GM21367 (cell line): ENCODE measurements around the gene PDIA5.

Source experiments
- ATAC-seq: cut with Tn5 transposase; IDR thresholded peaks from one replicate; pipeline ENCODE4 v1.9.1; 2021; ENCODE audit not compliant: unreplicated experiment

PDIA5 gene

GRCh38 chr3:123159926-123160635 lies 93.3 kb downstream of the PDIA5 start:
- no peak for ATAC-seq

- no peak for ATAC-seq
Measured at GRCh38 chr3:123161167-123161566, 94.3 kb downstream of the PDIA5 start.

GRCh38 chr3:123163141-123163540 lies 96.3 kb downstream of the PDIA5 start:
- ATAC-seq = no peak

GRCh38 chr3:123165163-123165562 lies 98.3 kb downstream of the PDIA5 start:
- ATAC-seq = no peak

GRCh38 chr3:123167686-123168085 lies 100.9 kb downstream of the PDIA5 start:
- no peak for ATAC-seq

GRCh38 chr3:123168122-123168521 lies 101.3 kb downstream of the PDIA5 start:
- no peak for ATAC-seq

GRCh38 chr3:123168605-123169004 lies 101.8 kb downstream of the PDIA5 start:
- no peak for ATAC-seq

GRCh38 chr3:123169492-123169929 lies 102.7 kb downstream of the PDIA5 start:
- ATAC-seq = no peak

- no peak for ATAC-seq
Measured at GRCh38 chr3:123169930-123170329, 103.1 kb downstream of the PDIA5 start.

GRCh38 chr3:123180791-123181190 lies 114.0 kb downstream of the PDIA5 start:
- no peak for ATAC-seq

GRCh38 chr3:123186695-123187094 lies 119.9 kb downstream of the PDIA5 start:
- ATAC-seq = no peak

GRCh38 chr3:123188058-123188457 lies 121.2 kb downstream of the PDIA5 start:
- ATAC-seq = no peak

GRCh38 chr3:123193448-123194101 lies 126.8 kb downstream of the PDIA5 start:
- ATAC-seq = no peak

GRCh38 chr3:123194552-123194951 lies 127.7 kb downstream of the PDIA5 start:
- ATAC-seq = no peak

- no peak for ATAC-seq
Measured at GRCh38 chr3:123198372-123198771, 131.5 kb downstream of the PDIA5 start.

GRCh38 chr3:123201223-123201556 lies 134.4 kb downstream of the PDIA5 start:
- ATAC-seq = no peak

GRCh38 chr3:123201557-123202427 lies 135.0 kb downstream of the PDIA5 start, which contains the start of gene SEC22A:
Gene SEC22A (plus strand): TSS chr3:123201943. CDS start chr3:123209218, 7,275 bp downstream.
- peak; percentile 96 for ATAC-seq

- no peak for ATAC-seq
Measured at GRCh38 chr3:123202451-123202850, 135.6 kb downstream of the PDIA5 start.
